Activated T-cell treated with anti-CD3 and anti-CD28 coated beads for 24 hours (primary cell): ENCODE results near the gene IFNA1.
"Not testable (repeated sequence)": the region's sequence is repeated elsewhere in the genome, so short reads cannot be mapped to it uniquely, and the experiment has no call there.

Experiments
- DNase-seq: peaks from one replicate; pipeline ENCODE4 v3.0.0-alpha.2; 2020; ENCODE audit warnings: low read depth

Gene IFNA1

DNA sequence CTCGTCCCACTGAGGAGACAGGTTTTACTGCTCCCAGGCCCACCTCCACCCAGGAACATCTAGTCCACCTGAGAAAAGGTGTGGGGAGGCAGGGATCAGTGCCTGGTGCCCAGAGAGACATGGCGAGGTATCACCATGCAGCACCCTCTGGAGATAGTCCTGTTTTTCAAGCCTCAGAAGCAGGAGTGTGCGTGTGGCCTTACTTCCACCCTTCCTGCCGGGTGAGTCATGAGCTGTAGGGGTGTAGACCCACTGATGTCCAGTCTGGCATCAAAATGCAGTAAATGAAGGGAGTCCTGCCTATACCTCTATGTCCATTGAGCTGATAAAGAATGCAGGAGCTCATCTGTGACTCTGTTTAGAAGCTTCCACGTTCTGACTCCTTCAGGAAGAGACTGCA, 9.1 kb downstream of the IFNA1 start:
- not testable (repeated sequence) for DNase-seq

DNA sequence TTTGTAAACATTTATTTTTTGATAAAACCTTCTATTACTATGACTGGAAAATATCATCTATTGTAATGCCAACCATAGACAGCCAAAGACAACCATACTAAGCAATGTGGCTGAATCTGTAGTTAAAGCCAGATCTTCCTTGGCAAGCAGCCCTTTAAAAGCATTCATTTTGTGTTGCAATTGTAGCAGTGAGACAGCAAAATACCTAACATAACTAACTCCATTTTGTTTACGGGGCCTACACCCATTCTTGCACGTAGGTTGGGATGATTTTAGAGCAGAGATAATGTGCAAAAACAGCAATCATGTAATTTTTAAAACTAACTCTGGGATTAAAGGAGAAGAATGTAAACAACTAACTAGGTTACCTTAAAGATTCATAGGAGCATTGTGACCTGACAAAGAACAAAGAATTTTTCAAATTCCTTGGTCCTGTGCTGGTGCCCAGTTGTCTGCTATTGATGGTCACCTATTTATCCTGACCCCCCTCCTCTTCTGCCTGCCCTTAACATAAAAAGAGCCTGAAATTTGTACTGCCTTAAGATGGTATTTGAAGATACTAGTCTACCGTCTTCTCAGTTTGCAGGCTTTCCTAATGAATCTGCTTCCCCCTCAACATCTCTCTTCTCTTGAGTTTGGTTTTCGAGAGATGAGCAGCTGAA, 10.6 kb downstream of the IFNA1 start:
- no peak for DNase-seq

DNA sequence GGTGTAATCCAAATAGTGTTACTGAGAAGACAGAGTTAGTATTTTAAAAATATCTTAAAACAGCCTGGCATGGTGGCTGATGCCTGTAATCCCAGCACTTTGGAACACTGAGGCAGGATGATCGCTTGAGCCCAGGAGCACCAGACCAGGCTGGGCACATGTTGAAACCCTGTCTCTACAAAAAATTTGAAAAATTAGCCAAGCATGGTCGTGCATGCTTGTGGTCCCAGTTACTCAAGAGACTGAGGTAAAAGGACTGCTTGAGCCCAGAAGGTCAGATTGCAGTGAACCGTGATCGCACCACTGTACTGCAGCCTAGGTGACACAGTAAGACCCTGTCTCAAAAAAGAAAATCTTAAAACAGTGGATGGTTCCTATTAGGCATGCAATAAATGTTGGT, 12.4 kb downstream of the IFNA1 start:
- no peak for DNase-seq

DNA sequence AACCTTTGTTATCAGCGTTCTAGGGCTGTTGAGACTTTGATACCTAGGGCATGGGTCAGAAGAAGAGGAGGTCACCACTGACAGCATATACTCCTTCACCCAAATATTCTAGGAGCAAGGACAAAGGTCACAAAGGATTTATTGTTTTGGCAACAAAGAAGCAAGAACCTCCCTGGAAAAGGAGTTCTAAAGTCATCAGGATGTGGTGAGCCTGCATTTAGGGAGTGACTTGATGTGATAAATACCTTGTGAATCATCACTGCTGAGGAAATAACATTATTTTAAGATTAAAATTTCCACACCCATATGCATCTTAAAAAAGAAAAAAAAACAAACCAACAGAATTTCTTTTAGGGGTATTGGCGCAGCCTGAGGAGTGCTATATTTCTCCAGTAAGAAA, 13.9 kb downstream of the IFNA1 start:
- DNase-seq: no peak

DNA sequence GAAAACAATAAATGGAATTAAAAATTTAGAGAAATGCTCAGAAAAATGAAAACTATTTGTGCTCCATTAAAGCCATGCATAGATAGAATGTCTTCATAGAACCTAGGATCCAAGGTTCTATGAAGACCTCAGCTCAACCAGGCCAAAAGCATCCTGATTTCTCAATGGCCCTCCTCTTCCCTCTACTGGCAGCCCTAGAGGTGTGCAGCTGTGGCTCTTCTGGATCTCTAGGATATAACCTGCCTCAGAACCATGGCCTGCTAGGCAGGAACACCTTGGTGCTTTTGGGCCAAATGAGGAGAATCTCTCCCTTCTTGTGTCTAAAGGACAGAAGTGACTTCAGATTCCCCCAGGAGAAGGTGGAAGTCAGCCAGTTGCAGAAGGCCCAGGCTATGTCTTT, 15.1 kb downstream of the IFNA1 start:
- DNase-seq: no peak

DNA sequence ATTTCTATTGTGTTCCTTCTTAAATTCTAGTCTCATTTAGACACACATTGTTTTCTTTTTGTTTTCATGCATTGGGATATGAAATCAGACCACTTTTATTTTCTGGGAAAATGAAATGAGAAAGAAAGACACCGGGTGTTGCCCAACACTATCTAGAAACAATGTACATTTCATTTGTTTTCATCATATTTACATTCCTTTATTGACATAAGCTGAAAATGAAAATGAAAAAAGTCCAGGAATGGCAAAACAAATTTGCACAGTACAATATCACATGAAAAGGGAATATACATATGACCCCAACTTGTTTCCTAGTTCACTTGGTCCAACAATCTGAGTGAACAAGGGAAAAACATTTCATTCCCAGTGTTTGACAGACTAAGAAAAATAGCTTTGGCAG, 21.1 kb downstream of the IFNA1 start:
- no peak for DNase-seq

DNA sequence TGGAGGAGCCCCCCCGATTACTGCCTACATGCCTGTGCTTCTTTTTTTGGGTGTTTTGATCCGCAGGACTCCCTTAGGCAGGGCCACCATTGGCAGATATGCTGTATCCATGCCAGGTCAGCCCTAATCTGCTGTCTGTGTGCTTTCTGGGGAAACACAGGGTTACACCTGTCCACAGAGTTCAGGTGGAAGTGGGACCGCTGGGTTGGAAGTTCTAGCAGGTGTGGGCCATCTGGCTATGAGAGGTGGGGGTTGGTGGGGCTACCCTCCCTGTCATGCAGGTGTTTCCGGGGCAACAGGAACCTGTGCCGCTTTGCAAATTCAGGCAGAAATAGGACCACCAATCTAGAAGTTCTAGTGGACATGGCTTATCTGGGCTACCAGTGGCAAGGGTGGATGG, 24.9 kb downstream of the IFNA1 start:
- DNase-seq: no peak

DNA sequence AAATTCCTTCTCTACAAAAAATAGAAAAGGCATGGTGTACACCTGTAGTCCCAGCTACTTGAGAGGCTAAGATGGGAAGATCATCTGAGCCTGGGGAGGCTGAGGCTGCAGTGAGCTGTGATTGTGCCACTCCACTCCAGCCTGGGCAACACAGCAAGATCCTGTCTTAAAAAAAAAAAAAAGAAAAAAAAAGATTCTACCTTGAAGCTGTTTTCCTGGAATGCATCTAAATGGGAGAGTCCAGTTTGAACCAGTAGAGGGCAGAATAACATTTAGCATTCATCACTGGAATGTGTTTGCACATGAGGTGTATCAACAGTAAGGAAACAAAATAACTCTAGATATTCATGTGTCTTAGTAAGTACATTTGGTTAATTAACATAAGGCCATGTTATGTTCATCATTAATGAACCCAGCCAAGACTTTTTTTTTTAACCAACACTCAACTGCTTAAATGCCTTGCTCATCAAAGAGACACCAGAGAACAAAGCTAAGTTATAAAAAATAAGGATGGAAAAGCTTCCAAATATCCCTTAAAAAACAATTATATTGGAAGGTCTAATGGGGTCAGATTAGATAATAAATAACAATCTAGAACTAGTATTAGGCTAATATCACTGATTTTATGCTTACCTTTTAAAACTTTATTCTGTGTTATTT, 25.8 kb downstream of the IFNA1 start:
- DNase-seq: no peak

DNA sequence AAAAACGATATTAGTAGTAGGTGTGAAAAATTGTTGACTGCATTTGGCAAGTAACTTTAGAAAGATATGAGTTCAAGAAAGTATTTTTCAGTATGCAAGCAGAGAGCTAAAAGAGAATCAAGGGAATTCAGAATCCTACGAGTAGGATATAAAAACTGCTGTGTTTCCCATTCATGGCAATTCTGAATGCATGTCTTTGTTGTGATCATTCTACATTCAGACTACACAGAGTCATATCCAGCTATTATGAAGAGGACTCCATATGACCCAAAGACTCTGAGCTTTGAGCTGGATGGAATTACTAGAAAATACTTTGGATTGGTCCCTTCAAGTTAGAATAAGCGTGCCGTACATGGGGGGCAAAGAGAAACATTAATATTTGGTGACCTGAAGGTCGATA, 29.9 kb downstream of the IFNA1 start:
- no peak for DNase-seq

DNA sequence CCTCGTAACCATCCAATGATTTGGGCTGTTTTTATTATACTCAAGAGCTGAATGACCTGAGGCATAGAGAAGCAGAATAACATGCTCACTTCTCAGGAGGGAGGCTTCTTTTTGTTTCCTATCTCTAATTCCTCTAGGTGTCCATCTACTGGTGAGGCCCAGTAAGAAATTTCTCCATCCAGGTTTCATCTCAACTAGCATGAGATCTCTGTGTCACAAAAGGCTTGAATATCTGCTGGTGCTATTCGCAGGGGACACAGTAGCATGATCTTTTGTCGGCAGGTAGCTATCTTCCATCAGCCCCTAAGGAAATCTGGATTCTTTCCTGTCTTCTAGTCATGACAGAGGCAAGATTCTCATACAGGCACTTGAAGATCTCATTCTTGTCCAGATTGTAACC, 33.0 kb downstream of the IFNA1 start:
- DNase-seq: no peak

DNA sequence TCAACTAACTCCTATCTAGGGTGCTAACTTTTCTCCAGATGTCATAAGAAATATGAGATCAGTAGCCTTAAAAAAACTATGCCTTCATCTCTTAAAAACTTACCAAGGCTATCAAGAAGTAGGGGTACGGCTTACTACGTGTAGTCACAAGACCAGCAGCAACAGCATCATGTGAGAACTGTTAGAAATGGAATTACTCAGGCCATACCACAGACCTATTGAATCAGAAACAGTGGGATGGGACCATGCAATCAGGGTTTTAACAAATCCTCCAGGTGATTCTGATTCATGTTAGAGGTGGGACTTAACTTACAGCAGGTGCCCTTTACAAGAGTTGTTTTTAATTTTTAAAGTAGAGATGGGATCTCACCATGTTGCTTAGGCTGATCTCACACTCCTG, 37.2 kb downstream of the IFNA1 start:
- no peak for DNase-seq

DNA sequence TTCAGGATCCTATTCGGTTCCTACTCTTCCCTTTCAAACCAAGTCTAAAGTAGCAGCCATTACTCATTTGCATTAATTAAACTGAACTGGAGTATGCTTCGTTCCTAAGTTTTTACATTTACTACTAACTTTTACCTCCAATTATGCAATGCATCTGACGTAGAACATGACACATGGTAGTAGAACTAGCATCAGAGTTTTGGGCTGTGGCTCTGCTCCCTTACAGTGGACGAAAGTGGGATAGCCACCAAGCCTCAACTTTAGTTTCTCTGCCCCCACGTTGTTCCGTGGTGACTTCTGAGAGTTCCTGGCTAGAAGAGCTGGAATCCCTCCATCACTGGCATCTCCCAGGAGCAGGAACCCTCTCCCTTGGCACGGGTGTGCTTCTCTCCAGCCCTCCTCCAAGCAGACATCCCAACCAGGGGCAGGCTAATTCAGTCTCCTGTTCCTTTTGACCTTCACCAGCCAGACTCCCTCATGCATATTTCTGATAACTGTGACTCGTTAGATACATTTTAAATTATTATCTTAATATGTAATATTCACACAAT, 39.0 kb downstream of the IFNA1 start:
- no peak for DNase-seq

DNA sequence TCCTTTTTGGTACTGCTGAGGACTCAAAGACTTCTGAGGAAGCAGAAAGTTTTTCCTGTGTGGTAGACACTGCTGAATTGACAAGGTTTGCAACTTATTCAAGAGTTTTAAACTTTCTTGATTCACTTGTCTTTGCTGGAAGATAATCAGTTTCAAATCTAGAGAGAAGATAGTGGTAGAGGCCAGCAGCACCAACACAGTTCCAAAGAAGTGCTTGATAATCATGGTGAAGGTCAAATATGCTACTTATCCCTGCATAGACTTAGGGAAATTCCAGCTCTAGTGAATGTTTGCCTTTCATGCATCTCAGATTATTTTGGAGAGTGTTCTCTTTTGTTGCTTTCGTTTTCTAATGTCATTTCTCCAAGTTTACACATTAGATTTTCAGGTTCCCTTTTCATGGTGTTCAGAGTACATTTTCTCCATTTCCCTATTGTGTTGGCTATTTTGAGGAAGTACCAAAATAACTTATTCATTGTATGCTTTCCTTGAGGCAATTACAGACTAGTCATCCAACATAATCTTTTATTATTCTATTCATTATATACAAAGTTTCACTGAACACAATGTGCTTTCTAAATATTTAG, 41.3 kb downstream of the IFNA1 start:
- DNase-seq: no peak

DNA sequence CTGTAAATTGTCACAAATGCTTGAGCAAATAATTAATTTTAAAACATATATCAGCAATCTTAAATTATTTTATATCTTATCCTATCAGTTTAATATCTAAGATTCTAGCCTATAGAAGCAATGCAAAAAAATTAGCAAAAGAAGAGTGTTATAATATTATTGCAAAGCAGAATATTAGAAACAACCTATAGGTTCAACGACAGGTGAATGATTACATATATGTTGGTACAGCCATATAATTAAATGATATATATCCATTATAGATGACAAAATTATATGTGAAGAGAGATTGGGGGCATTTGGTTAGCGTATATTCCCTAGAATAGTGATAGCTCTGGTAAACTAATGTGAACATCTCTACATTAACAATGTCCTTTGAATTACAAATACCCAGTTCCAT, 42.0 kb downstream of the IFNA1 start, which contains the start of gene IFNE:
TSS of gene IFNE (minus strand) at position 101 of the 400 bp plus-strand sequence. CDS start 619 bp downstream, outside the sequence.
- DNase-seq: no peak
